Stimulated activated CD8-positive, alpha-beta memory T cell treated with anti-CD3 and anti-CD28 coated beads, Interleukin-4, amount 100 ng/mL, for 4 hours (primary cell): ENCODE data around the gene CNTFR.

Experiments used
- DNase-seq, 2 donors: peaks; one replicate each; pipeline ENCODE4 v3.0.0-alpha.2; 2020; ENCODE audit warnings: low read depth in 2 of 2, low spot score in 1 of 2

CNTFR gene

GRCh38 chr9:34508951-34509350 is 80.6 kb downstream of the CNTFR start:
- no peak for DNase-seq

- DNase-seq, result no peak
These were observed 81.1 kb downstream of the CNTFR start for GRCh38 chr9:34508463-34508862.

- DNase-seq, result no peak
These were observed 81.6 kb downstream of the CNTFR start for GRCh38 chr9:34507966-34508365.

- no peak for DNase-seq
These were observed 82.0 kb downstream of the CNTFR start for GRCh38 chr9:34507556-34507955.

- no peak for DNase-seq
These were observed 82.9 kb downstream of the CNTFR start for GRCh38 chr9:34506623-34507022.

- DNase-seq, result no peak
These were observed 84.0 kb downstream of the CNTFR start for GRCh38 chr9:34505370-34506120.

GRCh38 chr9:34503406-34503805 is 86.1 kb downstream of the CNTFR start:
- DNase-seq, result no peak

- no peak for DNase-seq
These were observed 86.6 kb downstream of the CNTFR start for GRCh38 chr9:34502891-34503290.

GRCh38 chr9:34502471-34502870 is 87.1 kb downstream of the CNTFR start:
- DNase-seq, result no peak

- DNase-seq, result no peak
These were observed 87.6 kb downstream of the CNTFR start for GRCh38 chr9:34501889-34502425.
